PC-3 (cell line): ENCODE data around the gene TMEM60.
"Not testable (repeated sequence)": the region's sequence is repeated elsewhere in the genome, so short reads cannot be mapped to it uniquely, and the experiment has no call there.

Source experiments
- CTCF ChIP-seq: fragments of 300-600 bp; sonication (generic); conservative IDR thresholded peaks from 2 replicates; pipeline ENCODE4 v1.5.1; 2017; ENCODE audit warnings: antibody characterized with exemption, low read depth, mild to moderate bottlenecking, low read length
- EZH2 ChIP-seq: fragments of 300-600 bp; sonication (generic); IDR thresholded peaks from one replicate; pipeline ENCODE4 v1.6.1; 2017; ENCODE audit warnings: antibody characterized with exemption, mild to moderate bottlenecking, low read length; ENCODE audit not compliant: unreplicated experiment
- EZH2phosphoT487 ChIP-seq: fragments of 300-600 bp; sonication (generic); IDR thresholded peaks from 2 replicates; pipeline ENCODE4 v1.6.1; 2018; ENCODE audit warnings: mild to moderate bottlenecking, antibody characterized with exemption, low read length, borderline replicate concordance

DNA sequence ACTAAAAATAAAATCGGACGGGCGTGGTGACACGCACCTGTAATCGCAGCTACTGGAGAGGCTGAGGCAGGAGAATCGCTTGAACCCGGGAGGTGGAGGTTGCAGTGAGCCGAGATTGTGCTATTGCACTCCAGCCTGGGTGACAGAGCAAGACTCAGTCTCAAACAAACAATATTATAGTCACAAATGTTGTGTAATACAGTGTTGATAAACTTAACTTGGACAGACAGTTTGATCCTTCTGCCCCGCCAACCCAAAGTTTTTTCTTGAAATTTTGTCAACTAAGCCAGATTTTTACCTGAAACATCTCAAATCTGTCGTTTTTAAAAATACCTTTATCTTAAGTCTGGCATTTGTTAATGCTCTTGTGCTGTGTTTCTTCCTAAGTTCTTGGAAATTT lies 13.8 kb downstream of the TMEM60 start:
- not testable (repeated sequence) for TF ChIP-seq CTCF, EZH2, EZH2phosphoT487
